ENCODE data around the gene CD44.

DNA sequence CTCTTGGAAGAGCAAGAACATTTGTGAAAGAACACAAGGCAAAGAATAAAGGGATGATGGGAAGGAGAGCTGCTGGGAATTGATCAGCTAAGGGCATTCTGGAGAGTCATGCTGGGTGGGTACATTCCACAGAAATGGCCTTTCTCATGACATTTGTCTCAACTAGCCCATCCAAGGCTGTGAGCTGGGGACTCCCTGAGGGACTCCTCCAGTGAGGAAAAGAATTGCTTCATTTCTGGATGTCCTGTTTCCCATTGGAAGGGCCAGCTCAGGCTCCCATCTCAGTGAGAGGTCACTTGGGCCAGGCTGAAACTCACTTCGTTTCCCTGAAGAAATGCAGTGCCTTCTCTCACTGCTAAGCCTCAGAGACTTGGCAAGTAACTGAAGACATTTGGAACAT is 106.8 kb downstream of the CD44 start:
- TF ChIP-seq, protein P1, sequence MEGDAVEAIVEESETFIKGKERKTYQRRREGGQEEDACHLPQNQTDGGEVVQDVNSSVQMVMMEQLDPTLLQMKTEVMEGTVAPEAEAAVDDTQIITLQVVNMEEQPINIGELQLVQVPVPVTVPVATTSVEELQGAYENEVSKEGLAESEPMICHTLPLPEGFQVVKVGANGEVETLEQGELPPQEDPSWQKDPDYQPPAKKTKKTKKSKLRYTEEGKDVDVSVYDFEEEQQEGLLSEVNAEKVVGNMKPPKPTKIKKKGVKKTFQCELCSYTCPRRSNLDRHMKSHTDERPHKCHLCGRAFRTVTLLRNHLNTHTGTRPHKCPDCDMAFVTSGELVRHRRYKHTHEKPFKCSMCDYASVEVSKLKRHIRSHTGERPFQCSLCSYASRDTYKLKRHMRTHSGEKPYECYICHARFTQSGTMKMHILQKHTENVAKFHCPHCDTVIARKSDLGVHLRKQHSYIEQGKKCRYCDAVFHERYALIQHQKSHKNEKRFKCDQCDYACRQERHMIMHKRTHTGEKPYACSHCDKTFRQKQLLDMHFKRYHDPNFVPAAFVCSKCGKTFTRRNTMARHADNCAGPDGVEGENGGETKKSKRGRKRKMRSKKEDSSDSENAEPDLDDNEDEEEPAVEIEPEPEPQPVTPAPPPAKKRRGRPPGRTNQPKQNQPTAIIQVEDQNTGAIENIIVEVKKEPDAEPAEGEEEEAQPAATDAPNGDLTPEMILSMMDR (IDR thresholded peaks at IDR 0.05), result no peak
- no peak for TF ChIP-seq POLR2A (IDR thresholded peaks at IDR 0.05)

Measured in right lobe of liver (tissue), 4 donors.